ENCODE measurements around the gene FANCE.
A peak's percentile ranks its signal among the peaks of the same experiment; 100 is the strongest.
"Not testable (repeated sequence)": the region's sequence is repeated elsewhere in the genome, so short reads cannot be mapped to it uniquely, and the experiment has no call there.

The FANCE gene

DNA sequence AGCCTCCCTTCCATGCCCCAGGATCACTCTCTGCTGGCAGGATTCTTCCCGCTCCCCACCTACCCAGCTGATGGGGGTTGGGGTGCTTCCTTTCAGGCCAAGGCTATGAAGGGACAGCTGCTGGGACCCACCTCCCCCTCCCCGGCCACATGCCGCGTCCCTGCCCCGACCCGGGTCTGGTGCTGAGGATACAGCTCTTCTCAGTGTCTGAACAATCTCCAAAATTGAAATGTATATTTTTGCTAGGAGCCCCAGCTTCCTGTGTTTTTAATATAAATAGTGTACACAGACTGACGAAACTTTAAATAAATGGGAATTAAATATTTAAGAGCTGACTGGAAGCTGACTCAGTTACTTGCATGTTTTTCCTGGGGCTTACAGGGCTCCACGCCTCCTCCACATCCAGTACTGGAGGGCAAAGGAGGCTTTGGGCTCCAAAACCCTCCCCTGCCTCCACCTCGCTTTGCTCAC is 24.3 kb upstream of the FANCE start:
- H3K36me3 Mint-ChIP-seq (ENCODE audit: low read depth): peaks cover 19% of the 10 kb centered on the region
- peaks cover 15% of the 10 kb centered on the region for H3K9me3 Mint-ChIP-seq
- DNase-seq: no peak
- H3K4me3 Mint-ChIP-seq: no peak overlapping the region
- TF ChIP-seq, protein P1, sequence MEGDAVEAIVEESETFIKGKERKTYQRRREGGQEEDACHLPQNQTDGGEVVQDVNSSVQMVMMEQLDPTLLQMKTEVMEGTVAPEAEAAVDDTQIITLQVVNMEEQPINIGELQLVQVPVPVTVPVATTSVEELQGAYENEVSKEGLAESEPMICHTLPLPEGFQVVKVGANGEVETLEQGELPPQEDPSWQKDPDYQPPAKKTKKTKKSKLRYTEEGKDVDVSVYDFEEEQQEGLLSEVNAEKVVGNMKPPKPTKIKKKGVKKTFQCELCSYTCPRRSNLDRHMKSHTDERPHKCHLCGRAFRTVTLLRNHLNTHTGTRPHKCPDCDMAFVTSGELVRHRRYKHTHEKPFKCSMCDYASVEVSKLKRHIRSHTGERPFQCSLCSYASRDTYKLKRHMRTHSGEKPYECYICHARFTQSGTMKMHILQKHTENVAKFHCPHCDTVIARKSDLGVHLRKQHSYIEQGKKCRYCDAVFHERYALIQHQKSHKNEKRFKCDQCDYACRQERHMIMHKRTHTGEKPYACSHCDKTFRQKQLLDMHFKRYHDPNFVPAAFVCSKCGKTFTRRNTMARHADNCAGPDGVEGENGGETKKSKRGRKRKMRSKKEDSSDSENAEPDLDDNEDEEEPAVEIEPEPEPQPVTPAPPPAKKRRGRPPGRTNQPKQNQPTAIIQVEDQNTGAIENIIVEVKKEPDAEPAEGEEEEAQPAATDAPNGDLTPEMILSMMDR (IDR thresholded peaks at IDR 0.05): no peak
- H3K27ac Mint-ChIP-seq: peak overlapping the region; percentile 55
- H3K27me3 Mint-ChIP-seq (ENCODE audit: low read depth, poor library complexity): no peaks in the 10 kb centered on the region
- H3K4me1 Mint-ChIP-seq: peaks cover 27% of the 10 kb centered on the region

DNA sequence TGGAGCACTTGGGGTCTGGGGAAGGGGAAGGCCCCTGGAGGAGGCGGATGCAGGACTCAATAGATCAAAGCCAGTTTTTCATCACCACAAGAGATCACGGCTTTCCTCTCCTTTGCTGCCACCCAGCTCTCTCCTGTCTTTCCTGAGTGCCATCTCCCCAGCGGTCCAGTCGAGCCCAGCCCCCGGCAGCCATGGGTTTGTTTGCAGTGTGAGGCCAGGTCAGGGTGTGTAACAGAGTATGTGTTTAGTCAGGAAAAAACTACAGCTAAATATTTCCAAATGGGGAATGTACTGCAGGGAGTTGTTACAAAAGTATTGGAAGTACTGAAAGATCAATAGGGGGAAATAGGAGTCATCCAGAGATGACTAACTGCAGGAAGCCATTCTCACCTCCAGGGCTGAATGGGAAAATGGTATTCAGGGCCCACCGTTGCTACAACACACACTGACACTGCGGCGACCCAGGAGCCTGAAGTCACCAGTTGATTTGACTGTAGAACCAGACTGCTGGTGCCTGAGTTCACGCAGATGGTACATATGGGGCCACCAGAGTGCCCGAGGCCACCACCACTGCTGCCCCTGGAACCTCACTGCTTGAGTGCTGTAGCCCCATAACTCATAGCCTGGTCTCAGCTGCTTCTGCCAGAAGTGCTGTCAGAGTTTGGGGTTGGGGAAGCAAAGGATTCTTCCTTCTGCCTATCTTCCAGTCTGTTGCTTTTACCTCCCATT is 23.6 kb upstream of the FANCE start:
- TF ChIP-seq, protein P1 (IDR thresholded peaks at IDR 0.05): no peak
- DNase-seq: no peak
- H3K9me3 Mint-ChIP-seq: peaks cover 15% of the 10 kb centered on the region
- H3K4me1 Mint-ChIP-seq: peaks cover 27% of the 10 kb centered on the region
- no peak overlapping the region for H3K4me3 Mint-ChIP-seq
- H3K36me3 Mint-ChIP-seq (ENCODE audit: low read depth): peaks cover 19% of the 10 kb centered on the region
- peak overlapping the region; percentile 55 for H3K27ac Mint-ChIP-seq
- H3K27me3 Mint-ChIP-seq (ENCODE audit: low read depth, poor library complexity): no peaks in the 10 kb centered on the region

DNA sequence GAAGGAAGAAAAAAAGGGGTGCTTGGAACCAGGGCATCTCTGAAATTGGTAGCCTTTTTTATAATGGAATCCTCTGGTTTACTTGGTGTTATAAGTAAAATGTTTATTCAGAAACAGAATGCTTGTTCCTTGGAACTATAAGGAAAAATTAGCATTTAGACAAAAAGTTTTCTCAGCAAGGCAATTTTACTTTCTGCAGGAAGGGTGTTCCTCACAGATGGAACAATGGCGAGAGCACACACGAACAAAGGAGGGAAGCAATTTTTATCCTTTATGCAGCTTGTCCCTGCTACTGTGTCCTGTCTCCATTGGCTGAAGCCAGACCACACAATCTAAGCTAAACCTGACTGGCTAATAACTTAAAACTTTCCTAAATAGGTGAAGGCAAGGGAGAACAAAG is 22.7 kb upstream of the FANCE start:
- Mint-ChIP-seq H3K27ac (no peak overlapping the region), H3K4me3 (no peak overlapping the region), H3K27me3 (ENCODE audit: low read depth, poor library complexity) (no peaks in the 10 kb centered on the region), H3K36me3 (ENCODE audit: low read depth) (peaks cover 19% of the 10 kb centered on the region), H3K9me3 (peaks cover 15% of the 10 kb centered on the region), H3K4me1 (peaks cover 27% of the 10 kb centered on the region)
- no peak for DNase-seq
- TF ChIP-seq, protein P1 (IDR thresholded peaks at IDR 0.05): no peak

DNA sequence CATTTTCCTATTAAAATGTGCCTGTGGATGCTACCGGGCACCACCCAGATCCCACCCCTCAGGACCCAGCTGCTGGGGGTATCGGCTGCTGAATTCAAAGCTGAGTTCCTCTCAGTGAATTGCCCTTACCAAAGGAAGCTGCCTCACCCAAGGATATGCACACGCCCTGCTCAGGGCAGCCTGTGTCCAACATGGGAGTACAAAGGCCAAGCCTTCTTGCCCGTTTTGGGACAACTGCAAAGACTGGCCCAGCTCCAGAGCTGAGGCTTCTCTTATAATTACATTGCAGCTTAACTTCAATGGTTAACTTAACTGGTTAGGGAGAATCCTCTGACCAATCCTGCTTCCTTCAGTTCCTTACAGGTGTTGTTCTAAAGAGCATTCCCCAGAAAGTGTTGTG is 19.8 kb upstream of the FANCE start:
- DNase-seq: no peak
- H3K27me3 Mint-ChIP-seq (ENCODE audit: low read depth, poor library complexity): peaks cover 7% of the 10 kb centered on the region
- peaks cover 15% of the 10 kb centered on the region for H3K9me3 Mint-ChIP-seq
- H3K4me3 Mint-ChIP-seq: no peak overlapping the region
- TF ChIP-seq, protein P1 (IDR thresholded peaks at IDR 0.05): no peak
- H3K36me3 Mint-ChIP-seq (ENCODE audit: low read depth): peaks cover 4% of the 10 kb centered on the region
- H3K4me1 Mint-ChIP-seq: peaks cover 24% of the 10 kb centered on the region
- H3K27ac Mint-ChIP-seq: no peak overlapping the region

DNA sequence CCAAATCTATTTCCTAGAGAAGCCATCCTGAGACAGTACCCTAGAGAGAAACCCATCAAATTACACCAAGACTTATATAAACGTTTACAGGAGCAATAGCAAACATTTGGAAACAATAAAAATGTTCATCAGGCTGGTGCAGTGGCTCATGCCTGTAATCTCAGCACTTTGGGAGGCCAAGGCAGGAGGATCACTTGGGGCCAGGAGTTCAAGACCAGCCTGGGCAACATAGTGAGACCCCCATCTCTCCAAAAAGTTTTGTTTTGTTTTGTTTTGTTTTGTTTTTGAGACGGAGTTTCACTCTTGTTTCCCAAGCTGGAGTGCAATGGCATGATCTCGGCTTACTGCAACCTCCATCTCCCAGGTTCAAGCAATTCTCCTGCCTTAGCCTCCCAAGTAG is 19.4 kb upstream of the FANCE start:
- not testable (repeated sequence) for H3K27me3 Mint-ChIP-seq (ENCODE audit: low read depth, poor library complexity); H3K27ac Mint-ChIP-seq; H3K36me3 Mint-ChIP-seq (ENCODE audit: low read depth); DNase-seq; H3K4me3 Mint-ChIP-seq
- Mint-ChIP-seq H3K9me3 (peaks cover 15% of the 10 kb centered on the region), H3K4me1 (peaks cover 26% of the 10 kb centered on the region)

DNA sequence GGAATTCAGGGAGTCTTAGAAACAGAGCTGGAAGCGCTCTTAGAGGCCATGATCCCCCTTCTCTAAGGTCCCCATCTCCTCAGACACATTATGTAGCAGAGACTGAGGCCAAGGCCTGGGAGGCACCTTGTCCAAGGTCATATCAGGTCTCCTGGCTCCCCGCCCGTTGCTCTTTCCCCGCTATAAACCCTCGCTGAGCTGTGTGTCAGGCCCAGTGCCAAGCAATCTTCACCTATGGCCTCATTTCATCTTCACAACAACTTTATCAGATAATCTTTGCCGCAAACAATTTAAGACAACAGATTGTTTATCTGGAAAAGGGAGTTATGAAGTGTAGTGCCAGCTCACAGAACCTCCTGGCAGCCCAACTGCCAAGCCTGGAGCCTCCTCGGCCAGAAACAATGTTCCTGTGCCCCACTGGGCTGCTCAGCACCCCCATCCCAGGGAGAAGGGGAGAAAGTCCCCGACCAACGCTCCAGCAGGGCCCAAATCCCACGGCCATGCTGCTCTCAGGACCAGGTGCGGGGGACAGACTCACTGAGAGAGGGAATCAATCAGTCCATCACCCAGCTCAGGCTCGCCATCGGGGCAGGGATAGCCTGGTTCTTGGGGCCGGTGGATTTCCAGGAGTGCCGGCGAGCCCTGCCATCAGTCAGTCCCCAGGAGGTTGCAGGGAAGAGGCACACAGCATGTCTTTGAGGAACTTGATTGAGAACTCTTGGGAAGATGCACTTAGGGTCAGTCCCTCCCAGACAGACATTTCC is 16.9 kb upstream of the FANCE start:
- H3K4me1 Mint-ChIP-seq: peaks cover 12% of the 10 kb centered on the region
- TF ChIP-seq, protein P1 (IDR thresholded peaks at IDR 0.05): no peak
- no peak for DNase-seq
- no peak overlapping the region for H3K4me3 Mint-ChIP-seq
- peaks cover 7% of the 10 kb centered on the region for H3K27me3 Mint-ChIP-seq (ENCODE audit: low read depth, poor library complexity)
- peaks cover 2% of the 10 kb centered on the region for H3K9me3 Mint-ChIP-seq
- no peak overlapping the region for H3K27ac Mint-ChIP-seq
- no peaks in the 10 kb centered on the region for H3K36me3 Mint-ChIP-seq (ENCODE audit: low read depth)
